ENCODE data around the gene BTG4.

BTG4 gene

DNA sequence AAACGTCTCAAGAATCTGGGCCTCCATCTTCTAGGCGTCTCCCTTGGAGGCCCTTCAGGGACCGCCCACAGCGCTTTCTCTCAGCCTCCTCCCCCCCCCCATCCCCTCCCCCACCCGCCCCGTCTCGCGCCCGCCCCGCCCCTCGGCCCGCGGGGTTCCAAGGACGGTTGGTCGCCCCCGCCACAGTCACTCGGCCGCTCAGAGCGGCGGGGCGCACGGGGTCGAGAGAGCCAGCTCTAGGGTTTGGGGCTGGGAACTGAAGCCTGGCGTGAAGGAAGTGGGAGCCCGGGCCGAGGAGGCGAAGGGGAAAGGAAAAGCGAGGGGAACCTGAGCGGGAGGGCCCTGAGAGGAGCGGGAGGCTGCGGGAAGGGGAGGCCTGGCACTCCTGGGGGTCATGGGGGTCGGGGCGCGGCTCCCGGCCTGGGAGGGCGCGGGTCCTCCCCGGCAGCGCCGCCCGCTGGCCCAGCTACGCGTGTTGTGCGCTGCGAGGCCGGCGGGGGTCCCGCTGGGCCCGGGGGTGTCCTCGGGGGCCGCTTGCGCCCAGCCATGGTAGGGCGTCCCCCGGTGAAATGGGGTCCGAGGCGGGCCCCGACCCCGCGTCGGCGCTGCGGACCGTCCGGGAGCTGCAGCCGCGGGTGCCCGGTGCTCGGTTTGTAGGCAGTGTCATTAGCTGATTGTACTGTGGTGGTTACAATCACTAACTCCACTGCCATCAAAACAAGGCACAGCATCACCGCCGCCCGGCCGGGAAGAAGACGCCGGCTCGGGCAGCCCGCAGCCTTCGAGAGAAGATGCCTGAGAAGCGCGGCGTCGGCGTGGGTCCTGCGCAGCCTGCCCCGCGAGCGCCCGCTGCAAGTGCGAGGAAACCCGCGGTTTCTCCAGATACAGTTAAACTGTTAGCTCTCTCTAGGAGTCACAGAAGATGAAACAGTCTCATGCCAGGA is at the start of gene BTG4:
Gene BTG4, minus strand, starts transcription at position 91 of the 944 bp plus-strand sequence. CDS start 13,610 bp downstream, outside the sequence.
- TF ChIP-seq CTCF (IDR thresholded peaks at IDR 0.05): no peak
- peaks cover 10 to 37% of the 10 kb centered on the region in 2 experiments for H3K4me1 ChIP-seq (ENCODE audit: control insufficient read depth in 1 of 2, insufficient read depth in 1 of 2, low read depth in 1 of 2, low read length in 1 of 2)
- peak within 1 kb of the TSS; percentile 8 to 52 for H3K4me3 ChIP-seq (ENCODE audit: low read depth in 1 of 2, low read length in 1 of 2)
- H3K27ac ChIP-seq: no peak within 1 kb of the TSS
- H3K27me3 ChIP-seq: peaks cover 54% of the 10 kb centered on the region
- no peaks in the 10 kb centered on the region for H3K9me3 ChIP-seq
- H3K36me3 ChIP-seq: no peaks in the 10 kb centered on the region

DNA sequence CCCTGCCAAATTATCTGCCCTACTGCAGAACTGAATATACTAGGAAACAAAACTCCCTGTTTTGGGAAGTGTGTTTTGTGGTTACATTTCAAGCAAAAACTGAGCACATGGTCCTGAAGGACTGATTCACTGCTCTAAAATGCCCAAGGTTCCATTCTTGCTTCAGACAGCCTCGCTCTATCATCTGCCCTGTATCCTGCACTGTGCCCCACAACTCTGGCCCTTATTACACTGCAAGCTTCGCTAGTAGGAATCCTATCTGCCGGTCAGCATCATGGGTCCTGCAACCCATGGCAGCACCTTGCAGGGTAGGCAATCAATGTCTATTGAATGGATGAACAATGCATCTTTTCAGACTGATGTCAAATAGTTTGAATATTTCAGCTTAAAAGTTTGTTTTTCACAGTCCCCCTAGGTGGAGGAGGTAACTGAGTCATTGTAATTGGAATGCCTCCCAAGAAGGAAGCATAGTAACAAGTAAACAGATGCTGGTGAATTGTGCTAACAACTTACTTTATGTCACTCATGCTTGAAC is 49.7 kb upstream of the BTG4 start:
- Histone ChIP-seq H3K4me1 (ENCODE audit: control insufficient read depth in 1 of 2, insufficient read depth in 1 of 2, low read depth in 1 of 2, low read length in 1 of 2) (no peaks in the 10 kb centered on the region), H3K27me3 (no peaks in the 10 kb centered on the region), H3K4me3 (ENCODE audit: low read depth in 1 of 2, low read length in 1 of 2) (no peak overlapping the region), H3K27ac (no peak overlapping the region), H3K36me3 (no peaks in the 10 kb centered on the region), H3K9me3 (no peaks in the 10 kb centered on the region)
- TF ChIP-seq CTCF (IDR thresholded peaks at IDR 0.05): no peak

DNA sequence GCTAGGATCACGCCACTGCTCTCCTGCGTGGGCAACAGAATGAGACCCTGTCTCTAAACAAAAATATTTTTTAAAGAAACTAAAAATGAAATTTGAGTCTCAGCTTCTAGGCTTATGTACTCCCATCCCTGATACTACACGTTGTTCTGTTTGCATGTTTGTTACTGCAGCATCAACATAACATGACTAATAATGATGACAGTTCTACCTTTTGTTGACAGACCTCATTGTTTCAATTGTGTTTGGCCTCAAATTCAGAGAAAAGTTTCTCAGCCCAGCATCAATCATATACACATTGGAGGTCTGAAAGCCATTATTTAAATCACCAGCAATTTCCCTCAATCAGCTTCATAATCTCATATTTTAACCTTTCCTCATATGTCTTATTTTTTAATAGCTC is 49.1 kb upstream of the BTG4 start:
- H3K27me3 ChIP-seq: no peaks in the 10 kb centered on the region
- H3K9me3 ChIP-seq: no peaks in the 10 kb centered on the region
- no peaks in the 10 kb centered on the region for H3K36me3 ChIP-seq
- no peak overlapping the region for H3K4me3 ChIP-seq (ENCODE audit: low read depth in 1 of 2, low read length in 1 of 2)
- H3K4me1 ChIP-seq (ENCODE audit: control insufficient read depth in 1 of 2, insufficient read depth in 1 of 2, low read depth in 1 of 2, low read length in 1 of 2): no peaks in the 10 kb centered on the region
- H3K27ac ChIP-seq: no peak overlapping the region
- TF ChIP-seq CTCF (IDR thresholded peaks at IDR 0.05): no peak

DNA sequence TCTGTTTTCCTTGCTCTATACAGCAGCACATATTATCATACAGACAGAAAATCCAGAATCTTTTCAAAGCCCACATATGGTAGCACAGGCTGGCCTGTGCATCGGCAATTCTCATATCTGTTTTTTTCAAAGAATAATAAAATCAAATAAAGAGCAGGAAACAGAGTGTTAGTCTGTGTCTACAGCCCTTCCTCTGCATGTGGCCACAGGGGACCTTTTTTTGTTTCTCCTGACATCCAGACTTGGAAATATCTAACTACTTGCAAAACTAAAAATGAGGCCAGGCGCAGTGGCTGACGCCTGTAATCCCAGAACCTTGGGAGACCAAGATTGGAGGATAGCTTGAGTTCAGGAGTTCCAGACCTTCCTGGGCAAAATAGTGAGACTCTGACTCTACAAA is 48.6 kb upstream of the BTG4 start:
- Histone ChIP-seq H3K4me1 (ENCODE audit: control insufficient read depth in 1 of 2, insufficient read depth in 1 of 2, low read depth in 1 of 2, low read length in 1 of 2) (no peaks in the 10 kb centered on the region), H3K36me3 (no peaks in the 10 kb centered on the region), H3K9me3 (no peaks in the 10 kb centered on the region), H3K27me3 (no peaks in the 10 kb centered on the region), H3K27ac (no peak overlapping the region), H3K4me3 (ENCODE audit: low read depth in 1 of 2, low read length in 1 of 2) (no peak overlapping the region)
- TF ChIP-seq CTCF (IDR thresholded peaks at IDR 0.05): no peak

DNA sequence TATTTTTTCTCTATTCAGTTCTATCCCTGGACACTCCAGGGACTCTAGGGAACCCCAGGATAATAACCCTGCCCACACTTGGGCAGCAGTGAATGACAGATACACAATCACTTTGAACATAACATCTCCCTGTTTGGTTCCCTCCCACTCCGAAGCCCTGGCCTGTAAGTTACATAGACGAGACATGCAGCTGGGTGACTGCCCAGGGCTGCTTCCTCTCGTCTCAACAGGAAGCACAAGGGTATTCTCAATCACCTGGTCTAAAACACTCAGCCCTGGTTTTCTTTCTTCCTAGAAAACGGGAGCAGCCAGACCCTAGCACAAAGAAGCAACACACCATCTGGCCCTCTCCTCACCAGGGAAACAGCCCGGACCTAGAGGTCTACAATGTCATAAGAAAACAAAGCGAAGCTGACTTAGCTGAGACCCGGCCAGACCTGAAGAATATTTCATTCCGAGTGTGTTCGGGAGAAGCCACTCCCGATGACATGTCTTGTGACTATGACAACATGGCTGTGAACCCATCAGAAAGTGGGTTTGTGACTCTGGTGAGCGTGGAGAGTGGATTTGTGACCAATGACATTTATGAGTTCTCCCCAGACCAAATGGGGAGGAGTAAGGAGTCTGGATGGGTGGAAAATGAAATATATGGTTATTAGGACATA is 47.7 kb upstream of the BTG4 start:
- TF ChIP-seq CTCF (IDR thresholded peaks at IDR 0.05): no peak
- Histone ChIP-seq H3K4me1 (ENCODE audit: control insufficient read depth in 1 of 2, insufficient read depth in 1 of 2, low read depth in 1 of 2, low read length in 1 of 2) (no peaks in the 10 kb centered on the region), H3K4me3 (ENCODE audit: low read depth in 1 of 2, low read length in 1 of 2) (no peak overlapping the region), H3K36me3 (no peaks in the 10 kb centered on the region), H3K9me3 (no peaks in the 10 kb centered on the region), H3K27ac (no peak overlapping the region), H3K27me3 (no peaks in the 10 kb centered on the region)

Data from neutrophil (primary cell).